Stimulated activated CD8-positive, alpha-beta memory T cell treated with anti-CD3 and anti-CD28 coated beads, Interleukin-7, amount 100 ng/mL, for 48 hours (primary cell): ENCODE results near the gene KCNMB2.
"Not testable (repeated sequence)": the region's sequence is repeated elsewhere in the genome, so short reads cannot be mapped to it uniquely, and the experiment has no call there.

Experiments
- DNase-seq, 2 donors: peaks; one replicate each; pipeline ENCODE4 v3.0.0-alpha.2; 2020; ENCODE audit warnings: low read depth in 1 of 2; ENCODE audit errors: extremely low read depth in 1 of 2

Gene KCNMB2

GRCh38 chr3:178745861-178746655, 209.8 kb downstream of the KCNMB2 start:
- not testable (repeated sequence) for DNase-seq

- no peak for DNase-seq
These were observed 212.6 kb downstream of the KCNMB2 start for GRCh38 chr3:178748874-178749273.

GRCh38 chr3:178749471-178749870, 213.2 kb downstream of the KCNMB2 start:
- no peak for DNase-seq

- DNase-seq = no peak
These were observed 214.5 kb downstream of the KCNMB2 start for GRCh38 chr3:178750639-178751300.

GRCh38 chr3:178752843-178753242, 216.6 kb downstream of the KCNMB2 start:
- DNase-seq = no peak

GRCh38 chr3:178754852-178755510, 218.7 kb downstream of the KCNMB2 start:
- no peak for DNase-seq

GRCh38 chr3:178761024-178761423, 224.8 kb downstream of the KCNMB2 start:
- DNase-seq = no peak

GRCh38 chr3:178761461-178761860, 225.2 kb downstream of the KCNMB2 start:
- no peak for DNase-seq

- no peak for DNase-seq
These were observed 226.1 kb downstream of the KCNMB2 start for GRCh38 chr3:178762385-178762784.

- no peak for DNase-seq
These were observed 229.2 kb downstream of the KCNMB2 start for GRCh38 chr3:178765472-178765871.

- no peak for DNase-seq
These were observed 231.3 kb downstream of the KCNMB2 start for GRCh38 chr3:178767581-178767980.

GRCh38 chr3:178768072-178768864, 232.0 kb downstream of the KCNMB2 start:
- DNase-seq = no peak

- no peak for DNase-seq
These were observed 235.3 kb downstream of the KCNMB2 start for GRCh38 chr3:178771511-178771910.

- no peak for DNase-seq
These were observed 236.5 kb downstream of the KCNMB2 start for GRCh38 chr3:178772746-178773145.

- no peak for DNase-seq
These were observed 237.1 kb downstream of the KCNMB2 start for GRCh38 chr3:178773358-178773757.

GRCh38 chr3:178777718-178778411, 241.6 kb downstream of the KCNMB2 start:
- no peak for DNase-seq

- DNase-seq = no peak
These were observed 242.4 kb downstream of the KCNMB2 start for GRCh38 chr3:178778589-178778988.

GRCh38 chr3:178785961-178786360, 249.7 kb downstream of the KCNMB2 start:
- DNase-seq = no peak

GRCh38 chr3:178787960-178788359, 251.7 kb downstream of the KCNMB2 start:
- DNase-seq = no peak

GRCh38 chr3:178794711-178795110, 258.5 kb downstream of the KCNMB2 start:
- DNase-seq = no peak
